NB4 (cell line): ENCODE results near the gene EIF5A.

ENCODE experiments used
- CTCF ChIP-seq: IDR thresholded peaks from one replicate; pipeline ENCODE4 v1.5.1; 2012; ENCODE audit warnings: low read depth, low read length
- MAX ChIP-seq: IDR thresholded peaks from 2 replicates; pipeline ENCODE4 v1.6.1; 2011; ENCODE audit warnings: low read depth, low read length
- POLR2A ChIP-seq: IDR thresholded peaks from 2 replicates; pipeline ENCODE4 v1.6.1; 2011; ENCODE audit warnings: mild to moderate bottlenecking; ENCODE audit not compliant: insufficient read length; ENCODE audit errors: extremely low read depth

- TF ChIP-seq CTCF (no peak), MAX (no peak), POLR2A (no peak)
Observed at GRCh38 chr17:7348478-7349242, 41.2 kb downstream of the EIF5A start.
